ENCODE data around the gene ZNF618.

ZNF618 gene

GRCh38 chr9:114084282-114085073 is 208.4 kb downstream of the ZNF618 start:
- DNase-seq (ENCODE audit: low read depth): no peak
- no peak overlapping the region for H3K4me3 ChIP-seq (ENCODE audit: low read length)
- no peak for TF ChIP-seq CTCF (conservative IDR thresholded peaks at IDR 0.05; ENCODE audit: low read length)

DNA sequence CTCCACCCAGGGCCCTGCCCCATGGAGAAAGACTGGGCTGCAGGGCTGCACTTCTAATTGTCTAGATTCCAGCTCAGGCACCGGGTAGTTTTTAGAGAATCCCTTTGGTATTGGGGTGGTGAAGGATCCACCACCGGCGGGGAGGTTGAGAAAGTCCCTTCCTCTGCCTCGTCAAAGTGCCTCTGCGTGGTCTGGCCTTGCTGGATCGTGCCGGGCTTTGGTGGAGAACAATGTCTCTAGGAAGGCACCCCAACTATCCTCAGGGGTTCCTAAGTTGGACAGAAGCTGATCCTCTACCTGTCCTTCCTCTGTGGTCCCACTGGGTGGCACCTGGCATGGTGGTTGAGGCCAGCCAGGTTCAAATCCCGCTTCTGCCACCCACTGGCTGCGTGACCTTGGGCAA is 209.3 kb downstream of the ZNF618 start:
- no peak for TF ChIP-seq CTCF (conservative IDR thresholded peaks at IDR 0.05; ENCODE audit: low read length)
- H3K4me3 ChIP-seq (ENCODE audit: low read length): no peak overlapping the region
- DNase-seq (ENCODE audit: low read depth): no peak

DNA sequence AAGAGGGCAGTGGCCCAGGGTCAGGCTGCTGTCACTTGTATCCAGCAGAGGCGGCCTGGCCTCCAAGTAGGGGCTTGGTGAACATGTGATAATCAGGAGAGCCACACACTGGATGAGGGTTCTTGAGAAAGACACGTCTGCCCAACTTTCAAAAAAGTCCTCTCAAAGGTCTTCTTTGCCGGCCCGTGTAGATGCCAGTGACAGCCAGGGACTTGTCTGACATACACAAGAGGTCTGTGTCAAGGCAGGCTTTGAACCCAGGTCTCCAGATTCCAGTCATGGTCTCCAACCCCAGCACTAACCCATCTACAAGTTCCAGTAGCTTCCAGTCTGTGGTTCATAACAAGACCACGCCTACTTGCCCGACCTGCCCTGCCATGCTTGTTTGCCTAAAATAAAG is 209.9 kb downstream of the ZNF618 start:
- no peak for DNase-seq (ENCODE audit: low read depth)
- no peak for TF ChIP-seq CTCF (conservative IDR thresholded peaks at IDR 0.05; ENCODE audit: low read length)
- no peak overlapping the region for H3K4me3 ChIP-seq (ENCODE audit: low read length)

DNA sequence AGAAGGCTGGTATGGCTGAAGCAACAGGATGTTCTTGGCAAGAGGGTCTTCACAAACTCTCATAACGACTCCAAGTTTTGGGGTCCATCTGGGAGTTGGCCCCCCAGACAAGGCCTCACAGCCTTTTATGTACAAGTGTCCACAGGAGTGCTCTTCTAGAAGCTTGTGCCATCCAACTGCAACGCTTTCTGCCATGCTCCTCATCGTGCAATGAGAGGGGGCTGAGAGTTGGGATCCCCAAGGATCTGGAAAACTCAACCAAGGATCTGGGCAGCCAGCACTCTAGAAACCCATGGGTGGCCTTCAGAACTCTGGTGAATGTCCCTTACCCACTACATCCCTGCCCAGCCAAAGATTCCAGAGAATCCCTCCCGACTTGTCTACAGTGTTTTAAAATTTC is 210.5 kb downstream of the ZNF618 start:
- DNase-seq (ENCODE audit: low read depth): no peak
- no peak for TF ChIP-seq CTCF (conservative IDR thresholded peaks at IDR 0.05; ENCODE audit: low read length)
- H3K4me3 ChIP-seq (ENCODE audit: low read length): no peak overlapping the region

DNA sequence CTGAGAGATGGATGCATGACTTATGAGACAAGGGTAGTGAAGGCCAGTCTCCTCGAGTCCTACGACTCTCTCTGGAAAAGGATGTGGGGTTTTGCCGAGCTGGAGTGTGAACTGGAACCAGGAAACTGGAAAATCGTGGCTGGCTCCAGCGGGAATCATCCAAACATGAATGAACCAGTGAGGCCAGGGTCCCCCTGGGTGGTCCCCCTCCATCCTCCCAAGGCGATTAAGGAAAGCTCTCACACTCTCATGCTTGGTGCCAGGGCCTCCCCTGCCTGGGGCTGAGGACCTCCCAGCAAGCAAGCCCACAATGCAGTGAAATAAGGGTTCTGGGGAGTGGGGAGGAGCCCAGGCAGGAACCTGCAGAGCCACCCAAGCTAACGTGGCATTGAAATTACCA is 211.6 kb downstream of the ZNF618 start:
- no peak for TF ChIP-seq CTCF (conservative IDR thresholded peaks at IDR 0.05; ENCODE audit: low read length)
- no peak for DNase-seq (ENCODE audit: low read depth)
- H3K4me3 ChIP-seq (ENCODE audit: low read length): no peak overlapping the region

GRCh38 chr9:114088571-114089170 is 212.6 kb downstream of the ZNF618 start:
- no peak overlapping the region for H3K4me3 ChIP-seq (ENCODE audit: low read length)
- DNase-seq (ENCODE audit: low read depth): no peak
- no peak for TF ChIP-seq CTCF (conservative IDR thresholded peaks at IDR 0.05; ENCODE audit: low read length)
